Measurements from ENCODE around the gene REPS2.

Gene REPS2

DNA sequence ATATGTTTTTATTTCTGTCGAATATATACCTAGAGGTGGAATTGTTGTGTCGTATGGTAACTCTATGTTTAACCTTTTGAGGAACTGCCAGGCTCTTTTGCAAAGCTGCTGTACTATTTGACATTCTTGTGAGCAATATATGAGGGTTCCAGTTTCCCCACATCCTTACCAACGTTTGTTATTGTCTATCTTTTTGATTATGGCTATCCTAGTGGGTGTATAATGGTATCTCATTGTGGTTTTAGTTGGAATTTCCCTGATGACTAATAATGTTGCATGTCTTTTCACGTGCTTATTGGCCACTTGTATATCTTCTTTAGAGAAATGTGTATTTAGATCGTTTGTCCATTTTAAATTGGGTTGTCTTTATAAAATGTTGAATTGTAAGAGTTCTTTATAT is 24.5 kb downstream of the REPS2 start:
- no peak overlapping the region for H3K4me3 ChIP-seq (ENCODE audit: severe bottlenecking)
- H3K4me1 ChIP-seq (ENCODE audit: insufficient read depth, poor library complexity, severe bottlenecking): no peaks in the 10 kb centered on the region
- H3K9me3 ChIP-seq (ENCODE audit: severe bottlenecking): no peaks in the 10 kb centered on the region
- H3K36me3 ChIP-seq (ENCODE audit: low read depth): no peaks in the 10 kb centered on the region
- DNase-seq (ENCODE audit: low spot score) (no peak), ATAC-seq (ENCODE audit: low read depth) (no peak)
- H3K27ac ChIP-seq (ENCODE audit: poor library complexity, severe bottlenecking): no peak overlapping the region
- TF ChIP-seq, protein P1, sequence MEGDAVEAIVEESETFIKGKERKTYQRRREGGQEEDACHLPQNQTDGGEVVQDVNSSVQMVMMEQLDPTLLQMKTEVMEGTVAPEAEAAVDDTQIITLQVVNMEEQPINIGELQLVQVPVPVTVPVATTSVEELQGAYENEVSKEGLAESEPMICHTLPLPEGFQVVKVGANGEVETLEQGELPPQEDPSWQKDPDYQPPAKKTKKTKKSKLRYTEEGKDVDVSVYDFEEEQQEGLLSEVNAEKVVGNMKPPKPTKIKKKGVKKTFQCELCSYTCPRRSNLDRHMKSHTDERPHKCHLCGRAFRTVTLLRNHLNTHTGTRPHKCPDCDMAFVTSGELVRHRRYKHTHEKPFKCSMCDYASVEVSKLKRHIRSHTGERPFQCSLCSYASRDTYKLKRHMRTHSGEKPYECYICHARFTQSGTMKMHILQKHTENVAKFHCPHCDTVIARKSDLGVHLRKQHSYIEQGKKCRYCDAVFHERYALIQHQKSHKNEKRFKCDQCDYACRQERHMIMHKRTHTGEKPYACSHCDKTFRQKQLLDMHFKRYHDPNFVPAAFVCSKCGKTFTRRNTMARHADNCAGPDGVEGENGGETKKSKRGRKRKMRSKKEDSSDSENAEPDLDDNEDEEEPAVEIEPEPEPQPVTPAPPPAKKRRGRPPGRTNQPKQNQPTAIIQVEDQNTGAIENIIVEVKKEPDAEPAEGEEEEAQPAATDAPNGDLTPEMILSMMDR (IDR thresholded peaks at IDR 0.05; ENCODE audit: poor library complexity, severe bottlenecking): no peak
- H3K27me3 ChIP-seq (ENCODE audit: insufficient read depth, poor library complexity, severe bottlenecking): no peaks in the 10 kb centered on the region

DNA sequence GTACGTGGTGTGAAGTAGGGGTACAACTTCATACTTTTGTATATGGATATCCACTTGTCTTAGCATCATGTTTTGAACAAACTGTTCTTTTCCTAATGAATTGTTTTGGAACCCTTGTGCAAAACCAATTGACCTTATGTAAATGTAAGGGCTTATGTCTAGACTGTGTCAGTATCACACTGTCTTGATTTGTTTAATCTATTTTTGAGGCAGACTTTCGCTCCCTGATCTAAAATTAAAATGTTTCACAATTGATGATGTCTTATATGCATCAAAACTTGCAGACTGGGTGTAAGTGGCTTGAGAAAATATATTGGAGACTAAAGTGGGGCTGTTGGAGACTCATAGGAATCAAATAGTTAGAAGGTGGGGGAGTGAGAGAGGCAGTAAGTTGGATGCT is 25.2 kb downstream of the REPS2 start:
- ATAC-seq (ENCODE audit: low read depth): no peak
- H3K36me3 ChIP-seq (ENCODE audit: low read depth): no peaks in the 10 kb centered on the region
- no peaks in the 10 kb centered on the region for H3K27me3 ChIP-seq (ENCODE audit: insufficient read depth, poor library complexity, severe bottlenecking)
- TF ChIP-seq, protein P1 (IDR thresholded peaks at IDR 0.05; ENCODE audit: poor library complexity, severe bottlenecking): no peak
- no peak overlapping the region for H3K27ac ChIP-seq (ENCODE audit: poor library complexity, severe bottlenecking)
- no peaks in the 10 kb centered on the region for H3K4me1 ChIP-seq (ENCODE audit: insufficient read depth, poor library complexity, severe bottlenecking)
- no peaks in the 10 kb centered on the region for H3K9me3 ChIP-seq (ENCODE audit: severe bottlenecking)
- DNase-seq (ENCODE audit: low spot score): no peak
- H3K4me3 ChIP-seq (ENCODE audit: severe bottlenecking): no peak overlapping the region

DNA sequence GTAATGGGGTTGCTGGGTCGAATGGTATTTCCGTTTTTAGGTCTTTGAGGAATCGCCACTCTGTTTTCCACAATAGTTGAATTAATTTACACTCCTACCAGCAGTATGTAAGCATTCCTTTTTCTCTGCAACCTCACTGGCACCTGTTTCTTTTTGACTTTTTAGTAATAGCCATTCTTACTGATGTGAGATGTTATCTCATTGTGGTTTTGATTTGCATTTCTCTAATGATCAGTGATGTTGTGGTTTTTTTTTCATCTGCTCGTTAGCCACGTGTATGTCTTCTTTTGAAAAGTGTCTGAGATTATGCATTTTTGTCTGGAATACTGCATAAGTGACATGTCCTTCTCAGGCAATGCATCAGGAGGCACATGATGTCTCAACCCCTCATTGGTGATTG is 28.8 kb downstream of the REPS2 start:
- no peaks in the 10 kb centered on the region for H3K4me1 ChIP-seq (ENCODE audit: insufficient read depth, poor library complexity, severe bottlenecking)
- DNase-seq (ENCODE audit: low spot score) (no peak), ATAC-seq (ENCODE audit: low read depth) (no peak)
- no peaks in the 10 kb centered on the region for H3K36me3 ChIP-seq (ENCODE audit: low read depth)
- no peaks in the 10 kb centered on the region for H3K9me3 ChIP-seq (ENCODE audit: severe bottlenecking)
- no peak overlapping the region for H3K27ac ChIP-seq (ENCODE audit: poor library complexity, severe bottlenecking)
- no peaks in the 10 kb centered on the region for H3K27me3 ChIP-seq (ENCODE audit: insufficient read depth, poor library complexity, severe bottlenecking)
- TF ChIP-seq, protein P1 (IDR thresholded peaks at IDR 0.05; ENCODE audit: poor library complexity, severe bottlenecking): no peak
- no peak overlapping the region for H3K4me3 ChIP-seq (ENCODE audit: severe bottlenecking)

DNA sequence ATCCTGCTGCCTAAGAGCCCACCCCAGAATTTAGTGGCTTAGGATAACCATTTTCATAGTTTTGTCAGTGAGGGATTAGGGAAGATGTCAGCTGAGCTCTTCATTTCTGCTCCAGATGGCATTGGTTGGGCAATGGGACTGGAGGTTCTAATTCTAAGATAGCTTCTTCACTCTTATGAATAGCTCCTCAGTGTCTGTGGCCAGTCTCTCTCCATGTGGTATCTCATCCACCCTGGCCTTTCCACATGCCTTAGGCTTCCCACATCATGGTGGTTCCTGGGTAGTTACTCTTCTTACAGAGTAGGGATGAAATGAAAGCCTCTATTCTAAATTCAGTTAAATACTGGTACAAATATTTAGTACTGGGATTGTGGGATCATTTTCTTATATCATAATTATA is 31.3 kb downstream of the REPS2 start:
- no peaks in the 10 kb centered on the region for H3K4me1 ChIP-seq (ENCODE audit: insufficient read depth, poor library complexity, severe bottlenecking)
- TF ChIP-seq, protein P1 (IDR thresholded peaks at IDR 0.05; ENCODE audit: poor library complexity, severe bottlenecking): no peak
- no peak overlapping the region for H3K4me3 ChIP-seq (ENCODE audit: severe bottlenecking)
- no peak for DNase-seq (ENCODE audit: low spot score)
- no peak overlapping the region for H3K27ac ChIP-seq (ENCODE audit: poor library complexity, severe bottlenecking)
- no peaks in the 10 kb centered on the region for H3K27me3 ChIP-seq (ENCODE audit: insufficient read depth, poor library complexity, severe bottlenecking)
- H3K9me3 ChIP-seq (ENCODE audit: severe bottlenecking): no peaks in the 10 kb centered on the region
- no peaks in the 10 kb centered on the region for H3K36me3 ChIP-seq (ENCODE audit: low read depth)
- no peak for ATAC-seq (ENCODE audit: low read depth)

DNA sequence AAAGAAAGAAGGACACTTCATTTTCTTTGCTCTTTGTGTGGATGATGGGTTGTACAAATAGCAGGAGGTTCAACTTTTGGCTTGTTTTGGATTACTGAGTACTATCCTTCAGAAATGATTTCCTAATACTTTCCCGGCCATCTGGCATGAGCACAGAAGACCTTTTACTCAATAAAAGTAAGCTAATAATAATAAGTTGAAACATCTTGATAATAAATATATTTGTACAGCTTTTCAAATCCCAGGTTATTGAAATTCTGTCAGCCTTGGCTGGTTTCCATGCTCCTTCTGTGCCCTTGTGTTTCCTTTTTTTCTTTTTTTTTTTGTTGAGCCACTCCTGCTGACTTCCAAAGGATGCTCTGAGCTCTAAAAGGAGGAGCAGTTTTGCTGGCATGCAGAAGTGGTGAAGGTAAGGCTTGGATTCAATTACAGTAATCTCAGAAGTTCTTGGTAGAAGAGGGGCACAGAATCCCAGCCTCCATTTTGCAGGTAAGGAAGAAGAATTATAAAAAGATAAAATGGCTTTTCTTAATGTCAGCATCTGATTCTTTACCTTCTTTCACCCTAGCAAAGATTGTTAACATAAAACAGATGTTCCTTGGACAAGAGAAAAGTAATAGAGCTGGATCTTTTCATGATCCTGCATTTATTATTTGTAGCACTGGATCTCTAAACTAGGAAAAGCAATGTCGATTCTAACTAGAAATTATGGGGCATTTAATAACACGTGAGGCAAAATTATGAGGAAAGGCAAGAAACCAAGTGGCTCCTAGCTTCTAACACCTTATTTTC is 31.9 kb downstream of the REPS2 start:
- TF ChIP-seq, protein P1 (IDR thresholded peaks at IDR 0.05; ENCODE audit: poor library complexity, severe bottlenecking): no peak

More for the DNA sequence above, 31.9 kb downstream of the REPS2 start:
- ATAC-seq (ENCODE audit: low read depth): no peak
- Histone ChIP-seq H3K27ac (ENCODE audit: poor library complexity, severe bottlenecking) (no peak overlapping the region), H3K36me3 (ENCODE audit: low read depth) (no peaks in the 10 kb centered on the region), H3K4me3 (ENCODE audit: severe bottlenecking) (no peak overlapping the region), H3K9me3 (ENCODE audit: severe bottlenecking) (no peaks in the 10 kb centered on the region), H3K27me3 (ENCODE audit: insufficient read depth, poor library complexity, severe bottlenecking) (no peaks in the 10 kb centered on the region), H3K4me1 (ENCODE audit: insufficient read depth, poor library complexity, severe bottlenecking) (no peaks in the 10 kb centered on the region)
- DNase-seq (ENCODE audit: low spot score): no peak

Measured in RWPE2 (cell line).